ENCODE measurements around the gene ACTG2. TPM values are rescaled to one million over a fixed set of nuclear protein-coding genes. Genes with fewer than 3 reads are reported as not detected.

The ACTG2 gene
- total RNA-seq (2013; cell fraction: nucleolus; rRNA removed) = not detected in 2 replicates
- total RNA-seq (2014; rRNA removed) = not detected in 2 replicates
- total RNA-seq (2014; rRNA removed; fragmentation: Illumina TruSeq; extraction: Trizol) = not detected in 2 replicates
- total RNA-seq (2021) = 0.51 and 0.97 TPM in 2 replicates
- not detected for polyA plus RNA-seq (2011; ENCODE audit: low read depth)
- 0.12 TPM in 1 of 2 replicates, not detected in the other for polyA plus RNA-seq (2011; rRNA removed)
- 0.06 and 0.15 TPM in 2 replicates for polyA plus RNA-seq (2011; cell fraction: cytosol; rRNA removed)
- not detected in 2 replicates for polyA plus RNA-seq (2011; cell fraction: nucleus; rRNA removed)
- not detected in 2 replicates for polyA plus RNA-seq (2012)
- polyA plus RNA-seq (2014; fragmentation: Illumina TruSeq; extraction: Trizol) = not detected in 2 replicates
- not detected for polyA plus RNA-seq (2014; fragmentation: Nextera tagmentation; extraction: Ambion mirVana)
- polyA plus RNA-seq (2014; rRNA removed) = 0.06 TPM in 1 of 2 replicates, not detected in the other
- not detected for polyA plus RNA-seq (2016; fragmentation: Nextera tagmentation; extraction: Ambion mirVana)
- not detected in 2 replicates for polyA minus RNA-seq (2011; rRNA and poly(A)+ RNA removed)
- polyA minus RNA-seq (2011; cell fraction: cytosol; rRNA and poly(A)+ RNA removed) = not detected in 2 replicates
- not detected in 2 replicates for polyA minus RNA-seq (2011; cell fraction: nucleus; rRNA and poly(A)+ RNA removed)
- Bru-seq, nascent RNA = percentile 5 among the genes with signal in this experiment
- BruChase-seq, experiment 1, labeled RNA remaining after a 6-hour chase = percentile 7 among the genes with signal in this experiment
- BruChase-seq, experiment 2, labeled RNA remaining after a 2-hour chase = percentile 3 among the genes with signal in this experiment
- long read RNA-seq, experiment 1 = 0 reads
- long read RNA-seq, experiment 2 = 0 reads

- Histone ChIP-seq H3K9me3 (replicated peaks; ENCODE audit: control insufficient read depth, insufficient read depth, low read length) (no peaks in the 10 kb centered on the region), H3K4me1 (ENCODE audit: control insufficient read depth, insufficient read depth, low read length) (peaks cover 14% of the 10 kb centered on the region), H4K20me1 (ENCODE audit: control insufficient read depth, insufficient read depth) (no peaks in the 10 kb centered on the region), H2AFZ (ENCODE audit: control insufficient read depth, low read depth, low read length) (no peak within 1 kb of the TSS), H3K36me3 (ENCODE audit: control insufficient read depth in 2 of 2, insufficient read depth in 2 of 2, low read length in 1 of 2) (no peaks in the 10 kb centered on the region), H3K9ac (ENCODE audit: control insufficient read depth, insufficient read depth, low read length) (no peak within 1 kb of the TSS), H3K79me2 (ENCODE audit: control insufficient read depth, insufficient read depth, low read length) (no peaks in the 10 kb centered on the region), H3K27me3 (replicated peaks in 1 of 2; ENCODE audit: control insufficient read depth in 2 of 2, insufficient read depth in 2 of 2, low read length in 1 of 2) (no peaks in the 10 kb centered on the region), H3K4me2 (ENCODE audit: control insufficient read depth, insufficient read depth) (no peak within 1 kb of the TSS), H3K27ac (ENCODE audit: control insufficient read depth, insufficient read depth) (no peak within 1 kb of the TSS), H3K4me3 (no peak within 1 kb of the TSS)
- no TSS peak for BruUV-seq (replicated peaks)
- ChIA-PET RAD21 (ENCODE audit: unreplicated experiment) (no interaction called here), SMC1A (ENCODE audit: uncharacterized antibody, unreplicated experiment) (no interaction called here), POLR2A (interaction anchor here (0.7 kb wide), 1 partner anchor 22 kb away, joined by 8 read pairs; no protein-coding TSS in a partner anchor), CTCF (interaction anchor here (0.6 to 1.6 kb wide), 4 partner anchors 12 to 323 kb away, joined by 3 to 4 read pairs (median 3); no protein-coding TSS in a partner anchor)
- no peak for FAIRE-seq
- intact Hi-C loops (cut with micrococcal nuclease; ENCODE audit: unreplicated experiment) = no loop called here
- TF ChIP-seq NR2C1 (IDR thresholded peaks at IDR 0.05) (no peak), EGR1 (IDR thresholded peaks at IDR 0.05; ENCODE audit: borderline replicate concordance in 1 of 2, low read depth in 2 of 2, low read length in 2 of 2) (no peak), ELK1 (IDR thresholded peaks at IDR 0.05; ENCODE audit: low read depth, low read length) (no peak), IRF4 (IDR thresholded peaks at IDR 0.05; ENCODE audit: low read depth, low read length) (no peak), PKNOX1 (IDR thresholded peaks at IDR 0.05) (no peak), SMC3 (IDR thresholded peaks at IDR 0.05; ENCODE audit: borderline replicate concordance, low read length) (no peak)
- WGBS (ENCODE audit: insufficient coverage, insufficient replicate concordance, low lambda C conversion rate, missing lambda C conversion rate) = 70% methylated on average over 15 of the region's 15 CpGs
- in situ Hi-C loops (cut with MboI) = no loop called here
- ATAC-seq = no peak
- no peak for DNase-seq (ENCODE audit: low read depth, low spot score)
These were observed at the start of gene ACTG2 for GRCh38 chr2:73892631-73893329. ACTG2 (plus strand) TSS chr2:73893008; CDS start chr2:73901312, 8,304 bp downstream.
